Activated T-helper 2 cell treated with anti-CD3 and anti-CD28 coated beads, Interferon-gamma antibody, Interleukin-2, Interleukin-4, amounts not matched to agents 10 μg/mL and 5 μg/mL and 100 μg/mL, durations not matched to agents 14 hours and 24 hours and 36 hours (primary cell): ENCODE results near the gene CYTH4. TPM values are rescaled to one million over a fixed set of nuclear protein-coding genes. Genes with fewer than 3 reads are reported as not detected.

Experiments
- DNase-seq: peaks from one replicate; pipeline ENCODE4 v3.0.0; 2021; ENCODE audit warnings: low spot score
- H3K27ac Mint-ChIP-seq: one replicate; pipeline ENCODE4 v1.8.0; 2021; ENCODE audit warnings: mixed read lengths
- H3K27me3 Mint-ChIP-seq: one replicate; pipeline ENCODE4 v1.8.0; 2021; ENCODE audit warnings: low read depth, mixed read lengths
- H3K36me3 Mint-ChIP-seq: one replicate; pipeline ENCODE4 v1.8.0; 2021; ENCODE audit warnings: low read depth, mixed read lengths
- H3K4me1 Mint-ChIP-seq: one replicate; pipeline ENCODE4 v1.8.0; 2021; ENCODE audit warnings: low read depth, mixed read lengths
- H3K4me3 Mint-ChIP-seq: one replicate; pipeline ENCODE4 v1.8.0; 2021; ENCODE audit warnings: low read depth, mild to moderate bottlenecking, moderate library complexity, mixed read lengths
- H3K9me3 Mint-ChIP-seq: one replicate; pipeline ENCODE4 v1.8.0; 2021; ENCODE audit warnings: mixed read lengths
- intact Hi-C: fragments of 100-400 bp; cut with micrococcal nuclease; formaldehyde crosslinking; loops from one replicate; pipeline ENCODE4 v1.15.1; 2023
- total RNA-seq: library from RNA; stranded (reverse); gene quantifications from 2 replicates; pipeline ENCODE4 v1.2.3, GENCODE V29; 2022

Gene CYTH4
- total RNA-seq, 1 donor from 2014 or later = 49.8 TPM

DNA sequence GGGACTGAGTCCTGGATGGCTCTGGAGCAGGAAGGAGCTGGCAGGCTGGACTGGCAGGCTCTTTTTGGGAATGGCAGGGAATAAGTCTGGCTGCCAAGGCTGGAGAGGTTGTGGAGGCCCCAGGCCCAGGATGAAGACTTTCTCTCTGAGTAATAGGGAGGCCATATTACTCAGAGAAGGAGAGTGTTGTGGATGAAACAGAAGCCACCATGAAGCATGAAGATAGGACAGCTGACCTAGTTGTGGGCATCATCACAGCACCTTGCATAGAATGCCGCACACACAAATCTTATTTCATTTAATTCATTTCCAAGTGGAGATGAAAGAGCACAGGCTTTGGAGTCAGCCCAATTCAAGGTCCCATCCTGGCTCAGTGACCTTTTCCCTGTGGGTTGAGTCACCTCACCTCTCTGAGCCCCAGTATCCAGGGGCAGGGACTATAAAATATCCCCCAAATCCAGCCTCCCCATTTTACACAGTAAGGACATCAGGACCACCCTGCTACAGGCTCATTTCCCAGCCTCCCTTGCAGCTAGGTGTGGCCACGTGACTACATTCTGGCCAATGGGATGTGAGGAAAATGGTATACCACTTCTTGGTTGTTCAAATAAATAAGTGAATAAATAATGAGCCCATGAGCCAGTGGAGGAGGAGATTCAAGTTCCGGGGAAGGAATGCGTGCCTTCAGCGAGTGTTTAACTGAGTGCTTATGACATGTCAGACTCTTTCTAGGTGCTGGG lies 9.4 kb downstream of the CYTH4 start:
- Mint-ChIP-seq H3K4me1 (peaks cover 50% of the 10 kb centered on the region), H3K27me3 (no peaks in the 10 kb centered on the region), H3K4me3 (no peak overlapping the region), H3K27ac (no peak overlapping the region), H3K9me3 (no peaks in the 10 kb centered on the region), H3K36me3 (peaks cover 84% of the 10 kb centered on the region)
- DNase-seq = no peak
- intact Hi-C loops = no loop called here

- no peaks in the 10 kb centered on the region for H3K9me3 Mint-ChIP-seq
- no peak for DNase-seq
- no peak overlapping the region for H3K27ac Mint-ChIP-seq
- intact Hi-C loops = no loop called here
- peaks cover 42% of the 10 kb centered on the region for H3K4me1 Mint-ChIP-seq
- peaks cover 84% of the 10 kb centered on the region for H3K36me3 Mint-ChIP-seq
- H3K27me3 Mint-ChIP-seq = no peaks in the 10 kb centered on the region
- no peak overlapping the region for H3K4me3 Mint-ChIP-seq
Measured at GRCh38 chr22:37292641-37293040, 10.3 kb downstream of the CYTH4 start.

DNA sequence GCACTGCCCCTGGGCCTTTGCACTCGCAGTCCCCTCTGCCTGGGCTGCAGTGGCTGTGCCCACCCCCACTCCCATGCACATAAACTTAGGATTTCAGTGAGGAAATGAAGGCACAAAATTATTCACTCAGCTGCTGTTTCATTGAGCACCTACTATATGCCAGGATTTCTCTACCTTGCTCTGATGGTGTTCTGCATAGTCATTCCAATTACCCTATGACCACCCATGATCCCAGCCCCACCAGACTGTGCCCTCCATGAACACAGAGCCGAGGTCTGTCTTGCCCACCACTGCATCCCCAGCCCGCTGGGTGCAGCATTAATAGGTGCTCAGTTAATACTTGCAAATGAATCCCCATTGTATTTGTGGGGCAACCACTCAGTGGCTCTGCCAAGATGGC lies 10.9 kb downstream of the CYTH4 start:
- Mint-ChIP-seq H3K4me3 (no peak overlapping the region), H3K9me3 (no peaks in the 10 kb centered on the region), H3K4me1 (peaks cover 41% of the 10 kb centered on the region), H3K27me3 (no peaks in the 10 kb centered on the region), H3K27ac (no peak overlapping the region), H3K36me3 (peaks cover 86% of the 10 kb centered on the region)
- DNase-seq = no peak
- intact Hi-C loops = no loop called here

- intact Hi-C loops = no loop called here
- no peak for DNase-seq
- H3K9me3 Mint-ChIP-seq = no peaks in the 10 kb centered on the region
- peaks cover 39% of the 10 kb centered on the region for H3K4me1 Mint-ChIP-seq
- no peak overlapping the region for H3K4me3 Mint-ChIP-seq
- no peaks in the 10 kb centered on the region for H3K27me3 Mint-ChIP-seq
- peak overlapping the region; percentile 58 for H3K27ac Mint-ChIP-seq
- peaks cover 85% of the 10 kb centered on the region for H3K36me3 Mint-ChIP-seq
Measured at GRCh38 chr22:37294747-37295146, 12.4 kb downstream of the CYTH4 start.

GRCh38 chr22:37295213-37295886 lies 13.0 kb downstream of the CYTH4 start:
- Mint-ChIP-seq H3K4me1 (peaks cover 41% of the 10 kb centered on the region), H3K9me3 (no peaks in the 10 kb centered on the region), H3K4me3 (no peak overlapping the region), H3K27ac (peak overlapping the region; percentile 58), H3K36me3 (peaks cover 85% of the 10 kb centered on the region), H3K27me3 (no peaks in the 10 kb centered on the region)
- DNase-seq = no peak
- intact Hi-C loops = no loop called here

DNA sequence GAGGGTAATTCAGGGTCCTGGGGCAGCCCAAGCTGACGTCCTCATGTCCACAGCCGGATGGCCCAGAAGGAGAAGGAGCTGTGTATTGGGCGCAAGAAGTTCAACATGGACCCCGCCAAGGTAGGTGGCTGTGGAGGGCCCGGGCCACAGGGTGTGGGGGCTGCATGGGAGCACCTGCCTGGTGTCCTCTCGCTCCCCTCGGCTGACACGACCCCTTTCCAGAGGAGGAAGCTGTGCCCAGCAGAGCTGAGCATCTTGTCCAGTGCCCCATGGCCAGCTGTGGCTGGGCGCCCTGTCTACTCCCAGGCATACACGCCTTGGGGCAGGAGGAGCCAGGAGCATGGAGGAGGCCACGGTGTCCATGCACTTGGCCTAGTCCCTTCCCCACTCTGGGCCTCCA lies 13.6 kb downstream of the CYTH4 start:
- Mint-ChIP-seq H3K27ac (no peak overlapping the region), H3K4me3 (no peak overlapping the region), H3K4me1 (peaks cover 47% of the 10 kb centered on the region), H3K36me3 (peaks cover 84% of the 10 kb centered on the region), H3K27me3 (no peaks in the 10 kb centered on the region), H3K9me3 (no peaks in the 10 kb centered on the region)
- intact Hi-C loops = no loop called here
- DNase-seq = no peak

- Mint-ChIP-seq H3K4me1 (peaks cover 55% of the 10 kb centered on the region), H3K36me3 (peaks cover 82% of the 10 kb centered on the region), H3K9me3 (no peaks in the 10 kb centered on the region), H3K27me3 (no peaks in the 10 kb centered on the region), H3K27ac (peak overlapping the region; percentile 41), H3K4me3 (no peak overlapping the region)
- intact Hi-C loops = no loop called here
- no peak for DNase-seq
Measured at GRCh38 chr22:37298748-37299495, 16.6 kb downstream of the CYTH4 start.

DNA sequence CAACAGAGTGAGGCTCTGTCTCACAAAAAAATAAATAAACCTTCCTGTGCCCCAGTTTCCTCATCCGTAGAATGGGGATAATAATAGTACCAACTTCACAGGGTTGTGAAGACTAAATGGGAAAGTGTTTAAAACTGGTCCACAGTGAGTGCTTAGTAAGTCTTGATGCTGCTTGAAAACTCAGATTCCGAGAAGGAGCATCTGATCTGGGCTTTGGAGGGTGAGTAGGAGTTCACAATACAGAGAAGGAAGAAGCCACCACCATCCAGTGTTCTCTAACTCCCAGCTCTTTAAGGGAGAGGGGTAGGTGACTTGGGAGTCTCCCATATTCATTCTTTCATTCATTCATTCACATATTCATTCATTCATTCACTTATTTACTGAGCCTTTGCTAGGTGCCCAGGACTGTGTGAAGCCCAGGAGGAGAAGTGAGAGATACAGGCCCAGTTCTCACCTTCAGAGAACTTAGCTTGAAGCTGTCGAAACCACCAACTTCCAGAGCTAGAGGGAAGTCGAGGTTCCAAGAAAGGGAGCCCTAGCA lies 17.7 kb downstream of the CYTH4 start:
- intact Hi-C loops = no loop called here
- DNase-seq = no peak
- H3K4me3 Mint-ChIP-seq = peak overlapping the region; percentile 54
- H3K4me1 Mint-ChIP-seq = peaks cover 56% of the 10 kb centered on the region
- H3K36me3 Mint-ChIP-seq = peaks cover 78% of the 10 kb centered on the region
- no peaks in the 10 kb centered on the region for H3K9me3 Mint-ChIP-seq
- peak overlapping the region; percentile 91 for H3K27ac Mint-ChIP-seq
- H3K27me3 Mint-ChIP-seq = no peaks in the 10 kb centered on the region

- Mint-ChIP-seq H3K27me3 (no peaks in the 10 kb centered on the region), H3K27ac (peak overlapping the region; percentile 91), H3K36me3 (peaks cover 79% of the 10 kb centered on the region), H3K4me1 (peaks cover 57% of the 10 kb centered on the region), H3K9me3 (no peaks in the 10 kb centered on the region), H3K4me3 (peak overlapping the region; percentile 54)
- intact Hi-C loops = no loop called here
- peak; percentile 29 for DNase-seq
Measured at GRCh38 chr22:37300551-37301017, 18.3 kb downstream of the CYTH4 start.

DNA sequence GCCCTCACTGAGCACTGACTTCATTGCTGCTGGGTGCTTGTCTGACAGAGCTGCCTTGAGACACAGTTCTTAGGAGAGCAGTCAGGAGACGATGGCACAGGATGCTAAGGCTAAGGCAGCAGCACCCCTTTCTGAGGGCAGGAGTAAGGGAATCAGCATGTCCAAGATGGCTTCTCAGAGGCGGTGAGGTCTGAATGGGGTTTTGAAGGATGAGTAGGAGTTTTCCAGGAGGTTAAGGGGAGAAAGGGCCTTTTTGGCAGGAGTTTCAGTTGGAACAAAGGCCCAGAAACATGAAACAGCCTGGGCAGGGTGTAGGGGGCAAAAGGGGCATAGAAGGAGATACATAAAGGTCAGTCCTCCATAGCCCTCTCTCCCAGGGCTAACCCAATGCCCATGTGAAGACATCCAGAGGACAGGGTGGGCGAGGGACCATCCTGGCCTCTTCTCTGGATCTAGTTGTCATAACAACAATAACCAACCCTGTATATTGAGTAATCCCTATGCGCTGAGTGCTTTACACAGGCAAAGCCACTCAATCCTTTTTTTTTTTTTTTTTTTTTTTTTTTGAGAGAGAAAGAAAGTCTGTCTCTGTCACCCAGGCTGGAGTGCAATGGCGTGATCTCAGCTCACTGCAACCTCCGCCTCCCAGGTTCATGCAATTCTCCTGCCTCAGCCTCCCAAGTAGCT lies 19.0 kb downstream of the CYTH4 start:
- Mint-ChIP-seq H3K9me3 (no peaks in the 10 kb centered on the region), H3K27me3 (no peaks in the 10 kb centered on the region), H3K4me3 (peak overlapping the region; percentile 54), H3K27ac (peak overlapping the region; percentile 91), H3K36me3 (peaks cover 82% of the 10 kb centered on the region), H3K4me1 (peaks cover 64% of the 10 kb centered on the region)
- intact Hi-C loops = no loop called here
- no peak for DNase-seq

- H3K4me1 Mint-ChIP-seq = peaks cover 76% of the 10 kb centered on the region
- H3K4me3 Mint-ChIP-seq = no peak overlapping the region
- H3K9me3 Mint-ChIP-seq = no peaks in the 10 kb centered on the region
- intact Hi-C loops = loop anchor here (1.0 kb wide), 1 partner anchor 19 kb away; no protein-coding TSS in a partner anchor
- peak overlapping the region; percentile 89 for H3K27ac Mint-ChIP-seq
- H3K27me3 Mint-ChIP-seq = no peaks in the 10 kb centered on the region
- DNase-seq = no peak
- peaks cover 76% of the 10 kb centered on the region for H3K36me3 Mint-ChIP-seq
Measured at GRCh38 chr22:37302674-37303555, 20.6 kb downstream of the CYTH4 start.
